Measurements from ENCODE around the gene SLC38A8. TPM values are rescaled to one million over a fixed set of nuclear protein-coding genes. Genes with fewer than 3 reads are reported as not detected.

The SLC38A8 gene
- total and polyA plus RNA-seq, 2 donors (not counting 1 experiment from before 2014, with no cell fraction given): not detected

DNA sequence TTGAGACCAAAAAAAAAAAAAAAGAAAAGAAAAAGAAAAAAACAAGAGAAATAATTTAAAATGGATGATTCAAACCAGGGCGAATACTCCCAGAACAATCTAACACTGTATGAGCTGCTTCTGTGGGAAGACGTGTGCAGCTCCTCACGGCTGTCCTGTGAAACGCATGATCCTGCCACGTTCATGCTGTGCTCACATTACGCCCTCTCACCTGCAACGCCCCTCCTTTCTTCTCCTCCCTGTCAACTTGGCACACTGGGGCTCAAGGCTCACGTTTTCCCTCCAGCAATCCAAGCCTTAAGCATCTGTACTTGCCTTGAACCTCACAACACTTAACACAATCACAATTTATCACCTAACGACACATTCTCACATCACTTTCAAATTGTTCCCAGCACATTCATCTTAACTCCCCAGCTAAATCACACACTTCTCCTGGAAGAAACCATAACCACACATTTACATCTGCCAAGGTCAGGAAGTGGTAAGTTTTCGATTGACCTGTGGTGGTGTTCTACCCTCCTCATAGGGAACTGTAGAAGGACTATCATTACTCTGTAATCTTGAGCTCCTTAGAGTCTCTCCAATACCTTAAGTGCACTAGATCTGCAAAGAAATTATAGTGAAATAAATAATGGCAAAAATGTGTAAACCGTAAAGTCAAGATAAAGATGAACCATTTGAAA is 45.0 kb upstream of the SLC38A8 start:
- Histone ChIP-seq H3K27me3 (replicated peaks in 1 of 4; ENCODE audit: control extremely low read depth in 1 of 4, control insufficient read depth in 3 of 4, insufficient read depth in 4 of 4, low read length in 3 of 4) (no peaks in the 10 kb centered on the region), H3K9ac (ENCODE audit: low read length) (no peak overlapping the region), H3K4me2 (replicated peaks; ENCODE audit: low read depth, low read length, poor library complexity, severe bottlenecking) (no peak overlapping the region), H2AFZ (ENCODE audit: insufficient read depth, low read depth, low read length, poor library complexity, severe bottlenecking) (no peak overlapping the region), H3K9me3 (ENCODE audit: control extremely low read depth in 1 of 3, control insufficient read depth in 2 of 3, insufficient read depth in 1 of 3, low read length in 2 of 3) (no peaks in the 10 kb centered on the region), H3K4me3 (ENCODE audit: control extremely low read depth in 1 of 5, extremely low read depth in 1 of 5, insufficient read depth in 1 of 5, low read depth in 2 of 5, low read length in 4 of 5) (no peak overlapping the region), H4K20me1 (ENCODE audit: control insufficient read depth, insufficient read depth, low read length, poor library complexity, severe bottlenecking) (peaks cover 50% of the 10 kb centered on the region), H3K36me3 (replicated peaks in 1 of 2; ENCODE audit: control extremely low read depth in 1 of 2, control insufficient read depth in 1 of 2, extremely low read depth in 1 of 2, insufficient read depth in 2 of 2, low read length in 1 of 2) (peaks cover 2 to 61% of the 10 kb centered on the region in 2 experiments), H3K4me1 (ENCODE audit: control insufficient read depth in 2 of 2, insufficient read depth in 2 of 2, low read length in 2 of 2) (peaks cover 28 to 40% of the 10 kb centered on the region in 2 donors), H3K27ac (ENCODE audit: low read length in 2 of 2) (no peak overlapping the region), H3K79me2 (ENCODE audit: control insufficient read depth, insufficient read depth, low read length) (peaks cover 3% of the 10 kb centered on the region)
- CTCF ChIA-PET: interaction anchor here (0.9 to 6.1 kb wide), 8 partner anchors 23 to 261 kb away, joined by 3 to 60 read pairs (median 8); partner anchors contain the start of genes MBTPS1 and TAF1C
- POLR2A ChIA-PET: interaction anchor here (0.7 kb wide), 1 partner anchor 104 kb away, joined by 5 read pairs; no protein-coding TSS in a partner anchor
- Mint-ChIP-seq H3K4me1 (peaks cover 41% of the 10 kb centered on the region), H3K27me3 (no peaks in the 10 kb centered on the region), H3K9me3 (ENCODE audit: insufficient read depth) (no peaks in the 10 kb centered on the region), H3K4me3 (no peak overlapping the region), H3K27ac (peak overlapping the region; percentile 2)
- 74% methylated on average over 8 of the region's 11 CpGs for WGBS (ENCODE audit: insufficient coverage)
- no peak for ATAC-seq (ENCODE audit: low read depth)
- no peak for DNase-seq
- intact Hi-C loops (cut with micrococcal nuclease): loop anchor here (1.0 to 10.0 kb wide), 3 partner anchors 55 to 417 kb away; partner anchors contain the start of genes MEAK7 and TAF1C
- TF ChIP-seq EZH2 (IDR thresholded peaks at IDR 0.05; ENCODE audit: borderline replicate concordance, insufficient read depth, low read depth, low read length, poor library complexity, severe bottlenecking): no peak
- TF ChIP-seq CTCF (IDR thresholded peaks at IDR 0.05): no peak

DNA sequence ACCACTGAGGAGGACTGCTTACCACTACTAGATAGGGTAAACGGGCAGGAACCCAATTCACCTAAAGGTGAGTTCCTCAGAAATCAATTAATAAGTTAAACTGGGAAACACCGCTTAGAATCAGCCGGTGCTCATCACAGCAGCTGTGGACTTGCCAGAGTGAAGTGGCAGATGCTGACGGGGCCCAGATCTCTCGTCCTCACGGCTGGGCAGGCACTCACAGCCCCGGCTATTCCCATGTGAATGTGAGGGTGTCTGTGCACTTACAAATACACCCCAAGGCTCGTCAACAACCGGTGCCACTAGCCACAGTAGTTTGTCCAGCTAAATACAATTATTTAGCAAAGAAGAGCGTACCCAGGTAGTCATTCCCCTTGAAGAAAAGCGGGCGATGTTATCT is 44.4 kb upstream of the SLC38A8 start:
- TF ChIP-seq EZH2 (IDR thresholded peaks at IDR 0.05; ENCODE audit: borderline replicate concordance, insufficient read depth, low read depth, low read length, poor library complexity, severe bottlenecking): no peak
- no peak for TF ChIP-seq CTCF (IDR thresholded peaks at IDR 0.05)
- Histone ChIP-seq H3K9me3 (ENCODE audit: control extremely low read depth in 1 of 3, control insufficient read depth in 2 of 3, insufficient read depth in 1 of 3, low read length in 2 of 3) (no peaks in the 10 kb centered on the region), H3K4me1 (ENCODE audit: control insufficient read depth in 2 of 2, insufficient read depth in 2 of 2, low read length in 2 of 2) (peaks cover 28 to 40% of the 10 kb centered on the region in 2 donors), H3K4me2 (replicated peaks; ENCODE audit: low read depth, low read length, poor library complexity, severe bottlenecking) (no peak overlapping the region), H3K27me3 (replicated peaks in 1 of 4; ENCODE audit: control extremely low read depth in 1 of 4, control insufficient read depth in 3 of 4, insufficient read depth in 4 of 4, low read length in 3 of 4) (no peaks in the 10 kb centered on the region), H2AFZ (ENCODE audit: insufficient read depth, low read depth, low read length, poor library complexity, severe bottlenecking) (no peak overlapping the region), H4K20me1 (ENCODE audit: control insufficient read depth, insufficient read depth, low read length, poor library complexity, severe bottlenecking) (peaks cover 52% of the 10 kb centered on the region), H3K79me2 (ENCODE audit: control insufficient read depth, insufficient read depth, low read length) (peaks cover 5% of the 10 kb centered on the region), H3K4me3 (ENCODE audit: control extremely low read depth in 1 of 5, extremely low read depth in 1 of 5, insufficient read depth in 1 of 5, low read depth in 2 of 5, low read length in 4 of 5) (no peak overlapping the region), H3K9ac (ENCODE audit: low read length) (no peak overlapping the region), H3K27ac (ENCODE audit: low read length in 2 of 2) (no peak overlapping the region), H3K36me3 (replicated peaks in 1 of 2; ENCODE audit: control extremely low read depth in 1 of 2, control insufficient read depth in 1 of 2, extremely low read depth in 1 of 2, insufficient read depth in 2 of 2, low read length in 1 of 2) (peaks cover 2 to 61% of the 10 kb centered on the region in 2 experiments)
- peaks cover 41% of the 10 kb centered on the region for H3K4me1 Mint-ChIP-seq
- no peak for ATAC-seq (ENCODE audit: low read depth)
- no peaks in the 10 kb centered on the region for H3K27me3 Mint-ChIP-seq
- no peaks in the 10 kb centered on the region for H3K9me3 Mint-ChIP-seq (ENCODE audit: insufficient read depth)
- POLR2A ChIA-PET: interaction anchor here (0.7 kb wide), 1 partner anchor 104 kb away, joined by 5 read pairs; no protein-coding TSS in a partner anchor
- CTCF ChIA-PET: interaction anchor here (0.9 to 6.1 kb wide), 7 partner anchors 21 to 260 kb away, joined by 3 to 60 read pairs (median 7); partner anchors contain the start of genes MBTPS1 and TAF1C
- 18% methylated on average over 2 of the region's 12 CpGs for WGBS (ENCODE audit: insufficient coverage)
- H3K4me3 Mint-ChIP-seq: no peak overlapping the region
- intact Hi-C loops (cut with micrococcal nuclease): loop anchor here (5.0 to 10.0 kb wide), 2 partner anchors 55 to 418 kb away; partner anchors contain the start of gene MEAK7
- no peak overlapping the region for H3K27ac Mint-ChIP-seq
- DNase-seq: no peak
